Uterus (tissue), 2 donors: ENCODE results near the gene PRKCE.

Experiments
- CTCF ChIP-seq, 4 experiments: fragments of 200-600 bp in 2 of 4; fragments of 450-650 bp in 2 of 4; sonication (generic) in 2 of 4; IDR thresholded peaks; one replicate each; pipeline ENCODE4 v1.5.1; 2016 to 2019; ENCODE audit warnings: antibody characterized with exemption in 4 of 4, mild to moderate bottlenecking in 2 of 4, moderate library complexity in 1 of 4
- POLR2A ChIP-seq, 2 donors: fragments of 450-650 bp; IDR thresholded peaks; one replicate each; pipeline ENCODE4 v1.6.1; 2016; ENCODE audit warnings: antibody characterized with exemption in 2 of 2, mild to moderate bottlenecking in 1 of 2, moderate library complexity in 1 of 2

GRCh38 chr2:46198966-46199365 is 547.5 kb downstream of the PRKCE start:
- TF ChIP-seq CTCF (IDR thresholded peaks at IDR 0.05) (no peak), POLR2A (IDR thresholded peaks at IDR 0.05) (no peak)
